Smooth muscle cell (in vitro differentiated cells): ENCODE measurements around the gene DAPK1. TPM values are rescaled to one million over a fixed set of nuclear protein-coding genes. Genes with fewer than 3 reads are reported as not detected.
"Not testable (repeated sequence)": the region's sequence is repeated elsewhere in the genome, so short reads cannot be mapped to it uniquely, and the experiment has no call there.

Experiments used
- DNase-seq: peaks from one replicate; lab custom pipeline; 2025; ENCODE audit not compliant: unreplicated experiment; lab: John Stamatoyannopoulos, UW
- H2AFZ ChIP-seq: fragments of 200-600 bp; sonication (generic); 2 replicates; pipeline ENCODE4 v1.6.0; 2016; ENCODE audit warnings: antibody characterized with exemption, low read depth, mild to moderate bottlenecking
- H3F3A ChIP-seq: fragments of 200-600 bp; sonication (generic); 2 replicates; pipeline ENCODE4 v1.6.0; 2017; ENCODE audit warnings: antibody characterized with exemption, low read depth
- H3K27ac ChIP-seq: fragments of 200-600 bp; sonication (generic); 2 replicates; pipeline ENCODE4 v1.5.1; 2016; ENCODE audit warnings: low read depth, mild to moderate bottlenecking
- H3K27me3 ChIP-seq: fragments of 200-600 bp; sonication (generic); 2 replicates; pipeline ENCODE4 v1.6.1; 2016; ENCODE audit warnings: low read depth, mild to moderate bottlenecking
- H3K36me3 ChIP-seq: fragments of 200-600 bp; sonication (generic); 2 replicates; pipeline ENCODE4 v1.5.1; 2016; ENCODE audit warnings: low read depth
- H3K4me1 ChIP-seq: fragments of 200-600 bp; sonication (generic); 2 replicates; pipeline ENCODE4 v1.5.1; 2016; ENCODE audit warnings: low read depth
- H3K4me2 ChIP-seq: fragments of 200-600 bp; sonication (generic); 2 replicates; pipeline ENCODE4 v1.6.0; 2016; ENCODE audit warnings: mild to moderate bottlenecking
- H3K4me3 ChIP-seq: fragments of 200-600 bp; sonication (generic); 2 replicates; pipeline ENCODE4 v1.5.1; 2016; ENCODE audit warnings: mild to moderate bottlenecking
- H3K79me2 ChIP-seq: fragments of 200-600 bp; sonication (generic); 2 replicates; pipeline ENCODE4 v1.6.0; 2016; ENCODE audit warnings: low read depth, mild to moderate bottlenecking
- H3K9ac ChIP-seq: fragments of 200-600 bp; sonication (generic); 2 replicates; pipeline ENCODE4 v1.6.0; 2016; ENCODE audit warnings: low read depth
- H3K9me3 ChIP-seq: fragments of 200-600 bp; sonication (generic); replicated peaks from 2 replicates; pipeline ENCODE4 v1.5.1; 2016; ENCODE audit warnings: low read depth
- H4K20me1 ChIP-seq: fragments of 200-600 bp; sonication (generic); 2 replicates; pipeline ENCODE4 v1.6.0; 2016; ENCODE audit warnings: low read depth
- WGBS: methylation state at CpG from one replicate; pipeline ENCODE4 v1.1.7; 2016; ENCODE audit warnings: low lambda C conversion rate; 5-methylcytosine and 5-hydroxymethylcytosine counted together
- polyA plus RNA-seq: library from polyadenylated mRNA; unstranded; fragments of >200 nt; fragmentation: Nextera tagmentation; extraction: Ambion mirVana; gene quantifications from 2 replicates; pipeline ENCODE4 v1.2.1, GENCODE V29; 2016
- total RNA-seq: library from RNA; depleted of rRNA; stranded (reverse); fragments of >200 nt; gene quantifications from 2 replicates; pipeline ENCODE4 v1.2.3, GENCODE V29; 2014
- TF ChIP-seq, protein P1 (sequence below): fragments of 200-600 bp; sonication (generic); IDR thresholded peaks from 2 replicates; pipeline ENCODE4 v1.5.1; 2017; ENCODE audit warnings: borderline replicate concordance, mild to moderate bottlenecking, antibody characterized with exemption; ENCODE audit not compliant: insufficient read depth, poor library complexity, severe bottlenecking

DAPK1 gene
- total and polyA plus RNA-seq, 2 experiments from 2014 or later, result 12.6 to 20.3 TPM

DNA sequence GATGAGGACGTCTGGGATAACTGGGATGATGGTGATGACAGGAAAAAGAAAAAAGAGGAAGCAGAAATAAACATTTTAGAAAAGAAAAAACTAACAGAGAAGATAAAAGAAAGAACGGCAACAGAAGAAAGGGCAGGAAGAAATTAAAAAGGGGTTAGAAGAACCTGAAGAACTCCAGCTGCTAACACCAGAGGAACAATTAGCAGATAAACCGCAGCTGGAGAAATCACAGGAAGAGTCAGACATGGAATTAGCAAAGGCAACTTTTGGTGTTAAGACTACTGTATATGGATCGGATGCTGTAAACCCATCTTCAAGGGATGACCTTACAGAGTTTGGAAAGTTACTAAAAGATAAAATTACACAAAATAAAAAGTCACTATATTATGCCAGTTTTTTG, 243.7 kb downstream of the DAPK1 start:
- 90% methylated on average over 4 of the region's 4 CpGs for WGBS
- H3K4me2 ChIP-seq, result no peak overlapping the region

DNA sequence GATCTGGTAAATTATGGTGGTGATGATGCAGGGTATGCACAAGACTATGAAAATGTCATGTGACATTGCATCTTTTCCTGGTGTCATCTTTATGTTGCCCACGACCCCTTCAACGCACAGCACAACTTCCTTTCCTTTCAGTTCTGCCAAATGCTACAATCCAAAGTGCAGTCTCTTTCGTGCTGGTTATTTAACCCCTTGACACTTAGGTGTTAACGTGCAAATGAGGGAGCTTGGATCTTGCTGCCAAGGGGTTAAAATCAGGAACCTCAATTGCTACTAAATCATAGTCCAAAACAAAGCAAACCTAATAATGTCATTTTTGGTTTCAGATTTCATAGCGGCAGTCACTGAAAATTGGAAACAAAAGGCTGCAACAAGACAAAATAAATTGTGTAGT, 244.2 kb downstream of the DAPK1 start:
- H3K36me3 ChIP-seq, result no peaks in the 10 kb centered on the region
- no peaks in the 10 kb centered on the region for H4K20me1 ChIP-seq
- no peaks in the 10 kb centered on the region for H3F3A ChIP-seq
- H2AFZ ChIP-seq, result no peak overlapping the region
- no peak overlapping the region for H3K9ac ChIP-seq
- H3K4me2 ChIP-seq, result no peak overlapping the region
- no peaks in the 10 kb centered on the region for H3K27me3 ChIP-seq
- no peak overlapping the region for H3K27ac ChIP-seq
- TF ChIP-seq, protein P1, sequence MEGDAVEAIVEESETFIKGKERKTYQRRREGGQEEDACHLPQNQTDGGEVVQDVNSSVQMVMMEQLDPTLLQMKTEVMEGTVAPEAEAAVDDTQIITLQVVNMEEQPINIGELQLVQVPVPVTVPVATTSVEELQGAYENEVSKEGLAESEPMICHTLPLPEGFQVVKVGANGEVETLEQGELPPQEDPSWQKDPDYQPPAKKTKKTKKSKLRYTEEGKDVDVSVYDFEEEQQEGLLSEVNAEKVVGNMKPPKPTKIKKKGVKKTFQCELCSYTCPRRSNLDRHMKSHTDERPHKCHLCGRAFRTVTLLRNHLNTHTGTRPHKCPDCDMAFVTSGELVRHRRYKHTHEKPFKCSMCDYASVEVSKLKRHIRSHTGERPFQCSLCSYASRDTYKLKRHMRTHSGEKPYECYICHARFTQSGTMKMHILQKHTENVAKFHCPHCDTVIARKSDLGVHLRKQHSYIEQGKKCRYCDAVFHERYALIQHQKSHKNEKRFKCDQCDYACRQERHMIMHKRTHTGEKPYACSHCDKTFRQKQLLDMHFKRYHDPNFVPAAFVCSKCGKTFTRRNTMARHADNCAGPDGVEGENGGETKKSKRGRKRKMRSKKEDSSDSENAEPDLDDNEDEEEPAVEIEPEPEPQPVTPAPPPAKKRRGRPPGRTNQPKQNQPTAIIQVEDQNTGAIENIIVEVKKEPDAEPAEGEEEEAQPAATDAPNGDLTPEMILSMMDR, result no peak
- H3K79me2 ChIP-seq, result no peaks in the 10 kb centered on the region
- no peak overlapping the region for H3K4me3 ChIP-seq
- no peaks in the 10 kb centered on the region for H3K9me3 ChIP-seq
- H3K4me1 ChIP-seq, result no peaks in the 10 kb centered on the region
- no peak for DNase-seq
- WGBS, result 86% methylated on average over 5 of the region's 5 CpGs

More for the DNA sequence above, 243.7 kb downstream of the DAPK1 start:
- DNase-seq, result no peak
- no peaks in the 10 kb centered on the region for H3K79me2 ChIP-seq
- H3K27me3 ChIP-seq, result no peaks in the 10 kb centered on the region
- no peak overlapping the region for H3K4me3 ChIP-seq
- H2AFZ ChIP-seq, result no peak overlapping the region
- no peaks in the 10 kb centered on the region for H3K9me3 ChIP-seq
- H3K27ac ChIP-seq, result no peak overlapping the region
- TF ChIP-seq, protein P1, result no peak
- H4K20me1 ChIP-seq, result no peaks in the 10 kb centered on the region
- no peak overlapping the region for H3K9ac ChIP-seq
- no peaks in the 10 kb centered on the region for H3K4me1 ChIP-seq
- H3F3A ChIP-seq, result no peaks in the 10 kb centered on the region
- H3K36me3 ChIP-seq, result no peaks in the 10 kb centered on the region

DNA sequence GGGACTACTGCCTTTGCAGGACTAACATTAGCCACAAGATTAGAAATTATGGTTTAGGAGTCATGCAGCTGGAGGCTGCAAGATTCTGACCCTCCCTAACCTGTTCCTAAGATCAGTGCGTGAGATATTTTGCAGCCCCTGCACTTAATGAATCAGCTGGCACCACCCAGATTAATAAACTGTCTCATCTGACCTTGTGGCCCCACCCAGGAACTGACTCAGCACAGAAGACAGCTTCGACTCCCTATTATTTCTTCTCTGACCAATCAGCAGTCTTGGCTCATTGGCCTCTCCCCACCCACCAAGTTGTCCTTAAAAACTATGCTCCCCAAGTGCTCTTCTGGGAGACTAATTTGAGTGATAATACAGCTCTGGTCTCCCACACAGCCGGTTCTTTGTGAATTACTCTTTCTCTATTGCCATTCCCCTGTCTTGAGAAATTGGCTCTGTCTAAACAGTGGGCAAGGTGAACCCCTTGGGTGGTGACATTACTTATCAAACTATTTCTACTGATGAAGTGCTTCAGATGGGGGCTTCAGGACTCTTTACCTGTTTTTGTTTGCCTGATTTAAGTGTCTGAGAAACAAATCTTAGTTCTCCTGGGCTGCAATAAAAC, 245.3 kb downstream of the DAPK1 start:
- Histone ChIP-seq H3K9me3 (no peaks in the 10 kb centered on the region), H3K9ac (no peak overlapping the region), H3K4me1 (no peaks in the 10 kb centered on the region), H2AFZ (no peak overlapping the region), H3K27ac (no peak overlapping the region), H3K27me3 (no peaks in the 10 kb centered on the region), H3K4me2 (no peak overlapping the region), H3K36me3 (no peaks in the 10 kb centered on the region), H3K79me2 (no peaks in the 10 kb centered on the region), H4K20me1 (no peaks in the 10 kb centered on the region), H3K4me3 (no peak overlapping the region), H3F3A (no peaks in the 10 kb centered on the region)
- no peak for DNase-seq
- TF ChIP-seq, protein P1, result no peak
- WGBS, result 95% methylated on average over 3 of the region's 3 CpGs

DNA sequence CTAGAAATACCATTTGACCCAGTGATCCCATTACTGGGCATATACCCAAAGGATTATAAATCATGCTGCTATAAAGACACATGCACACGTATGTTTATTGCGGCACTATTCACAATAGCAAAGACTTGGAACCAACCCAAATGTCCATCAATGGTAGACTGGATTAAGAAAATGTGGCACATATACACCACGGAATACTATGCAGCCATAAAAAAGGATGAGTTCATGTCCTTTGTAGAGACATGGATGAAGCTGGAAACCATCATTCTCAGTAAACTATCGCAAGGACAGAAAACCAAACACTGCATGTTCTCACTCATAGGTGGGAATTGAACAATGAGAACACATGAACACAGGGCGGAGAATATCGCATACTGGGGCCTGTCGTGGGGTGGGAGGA, 246.6 kb downstream of the DAPK1 start:
- WGBS, result 96% methylated on average over 7 of the region's 7 CpGs

More for the DNA sequence above, 246.6 kb downstream of the DAPK1 start:
- H3K9me3 ChIP-seq, H3K27me3 ChIP-seq, H3K4me2 ChIP-seq, H4K20me1 ChIP-seq, H3K4me3 ChIP-seq, H3F3A ChIP-seq, H3K9ac ChIP-seq, H2AFZ ChIP-seq, DNase-seq, H3K79me2 ChIP-seq, H3K4me1 ChIP-seq, H3K36me3 ChIP-seq, H3K27ac ChIP-seq: not testable (repeated sequence)
